ENCODE data around the gene LMO1. TPM values are rescaled to one million over a fixed set of nuclear protein-coding genes. Genes with fewer than 3 reads are reported as not detected.

The LMO1 gene
- total RNA-seq, 1 donor from 2014 or later = 2.7 TPM

DNA sequence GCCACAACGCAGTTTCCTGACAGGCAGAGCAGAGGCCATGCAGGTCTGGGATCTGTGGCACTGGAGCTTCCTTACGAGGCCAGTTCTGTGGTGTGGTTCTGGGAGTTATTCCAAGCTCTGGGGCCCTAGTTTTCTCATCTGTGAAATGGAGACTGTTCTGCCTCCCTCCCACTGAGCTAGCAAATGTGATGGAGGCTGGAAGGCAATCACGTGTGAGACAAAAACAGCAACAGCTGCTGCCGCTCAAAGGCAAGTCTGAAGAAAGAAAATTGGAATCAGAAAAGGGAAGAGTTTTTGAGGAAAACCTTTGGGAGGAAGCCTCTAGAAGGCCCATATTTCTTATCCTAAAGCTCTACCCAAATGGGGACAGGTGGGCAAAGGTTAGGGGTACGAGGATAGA, 86.5 kb downstream of the LMO1 start:
- no peak overlapping the region for H3K4me3 Mint-ChIP-seq
- no peaks in the 10 kb centered on the region for H3K4me1 Mint-ChIP-seq (ENCODE audit: unreplicated experiment)
- H3K36me3 Mint-ChIP-seq = no peaks in the 10 kb centered on the region
- H3K27ac Mint-ChIP-seq = no peak overlapping the region
- TF ChIP-seq, protein P1, sequence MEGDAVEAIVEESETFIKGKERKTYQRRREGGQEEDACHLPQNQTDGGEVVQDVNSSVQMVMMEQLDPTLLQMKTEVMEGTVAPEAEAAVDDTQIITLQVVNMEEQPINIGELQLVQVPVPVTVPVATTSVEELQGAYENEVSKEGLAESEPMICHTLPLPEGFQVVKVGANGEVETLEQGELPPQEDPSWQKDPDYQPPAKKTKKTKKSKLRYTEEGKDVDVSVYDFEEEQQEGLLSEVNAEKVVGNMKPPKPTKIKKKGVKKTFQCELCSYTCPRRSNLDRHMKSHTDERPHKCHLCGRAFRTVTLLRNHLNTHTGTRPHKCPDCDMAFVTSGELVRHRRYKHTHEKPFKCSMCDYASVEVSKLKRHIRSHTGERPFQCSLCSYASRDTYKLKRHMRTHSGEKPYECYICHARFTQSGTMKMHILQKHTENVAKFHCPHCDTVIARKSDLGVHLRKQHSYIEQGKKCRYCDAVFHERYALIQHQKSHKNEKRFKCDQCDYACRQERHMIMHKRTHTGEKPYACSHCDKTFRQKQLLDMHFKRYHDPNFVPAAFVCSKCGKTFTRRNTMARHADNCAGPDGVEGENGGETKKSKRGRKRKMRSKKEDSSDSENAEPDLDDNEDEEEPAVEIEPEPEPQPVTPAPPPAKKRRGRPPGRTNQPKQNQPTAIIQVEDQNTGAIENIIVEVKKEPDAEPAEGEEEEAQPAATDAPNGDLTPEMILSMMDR (conservative IDR thresholded peaks at IDR 0.05) = no peak
- H3K27me3 Mint-ChIP-seq = peaks cover 55% of the 10 kb centered on the region
- no peaks in the 10 kb centered on the region for H3K9me3 Mint-ChIP-seq
- DNase-seq (ENCODE audit: extremely low spot score, unreplicated experiment) = no peak

Other genes starting within 250 kb of the LMO1 start
- 11.5 and 28.8 TPM in 2 replicates for gene TUB, start 182.7 kb downstream of the LMO1 start, total RNA-seq (ENCODE audit: low replicate concordance)
- gene RIC3, start 94.9 kb downstream of the LMO1 start, total RNA-seq (ENCODE audit: low replicate concordance) = 7.0 and 12.0 TPM in 2 replicates

All from type B pancreatic cell (in vitro differentiated cells).